HepG2 (cell line): Measurements from ENCODE around the gene CASKIN2. TPM values are rescaled to one million over a fixed set of nuclear protein-coding genes. Genes with fewer than 3 reads are reported as not detected.

Experiments used
- ARHGAP35 ChIP-seq: sonication (generic); formaldehyde crosslinking; IDR thresholded peaks from 2 replicates; pipeline ENCODE4 v1.9.0; 2022; ENCODE audit warnings: mild to moderate bottlenecking, inconsistent platforms, moderate library complexity, missing genetic modification reagents, borderline replicate concordance
- ARNT2 ChIP-seq: sonication (generic); formaldehyde crosslinking; IDR thresholded peaks from 2 replicates; pipeline ENCODE4 v1.8.0; 2022; ENCODE audit warnings: mild to moderate bottlenecking, low read depth, missing genetic modification reagents, moderate library complexity
- CEBPZ ChIP-seq: IDR thresholded peaks from 2 replicates; pipeline ENCODE4 v1.6.1; 2012; ENCODE audit warnings: low read length, improper control_type of control experiment
- EP300 ChIP-seq, 3 experiments: sonication (generic) in 1 of 3; formaldehyde crosslinking in 1 of 3; IDR thresholded peaks; 2 replicates each; pipeline versions ENCODE4 v1.5.1 to v1.6.1; 2011 to 2020; ENCODE audit warnings: low read depth in 2 of 3, low read length in 2 of 3, borderline replicate concordance in 1 of 3, improper control_type of control experiment in 1 of 3, mild to moderate bottlenecking in 1 of 3, missing genetic modification reagents in 1 of 3, moderate library complexity in 1 of 3
- HHEX ChIP-seq: IDR thresholded peaks from 2 replicates; pipeline ENCODE4 v1.6.1; 2016; ENCODE audit warnings: control low read depth
- KLF15 ChIP-seq: sonication (generic); formaldehyde crosslinking; IDR thresholded peaks from 2 replicates; pipeline ENCODE4 v1.8.1; 2023; ENCODE audit warnings: borderline replicate concordance, mild to moderate bottlenecking, inconsistent platforms, missing genetic modification reagents, mixed read lengths
- MIER2 ChIP-seq: IDR thresholded peaks from 2 replicates; pipeline ENCODE4 v1.6.1; 2016; ENCODE audit warnings: missing biosample characterization, missing genetic modification reagents
- NCOA2 ChIP-seq: sonication (generic); formaldehyde crosslinking; IDR thresholded peaks from 2 replicates; pipeline ENCODE4 v1.8.0; 2022; ENCODE audit warnings: inconsistent platforms
- NFE2L2 ChIP-seq: fragments of 150-350 bp; IDR thresholded peaks from 2 replicates; pipeline ENCODE4 v1.6.1; 2014; ENCODE audit warnings: low read length
- NR2F6 ChIP-seq, 2 experiments: IDR thresholded peaks; 2 replicates each; pipeline ENCODE4 v1.6.1; 2016; ENCODE audit warnings: antibody characterized with exemption in 1 of 2, mild to moderate bottlenecking in 1 of 2
- POLR2AphosphoS5 ChIP-seq: IDR thresholded peaks from 2 replicates; pipeline ENCODE4 v1.6.1; 2012; ENCODE audit warnings: low read depth, low read length
- PRDM15 ChIP-seq: sonication (generic); formaldehyde crosslinking; IDR thresholded peaks from 2 replicates; pipeline ENCODE4 v1.4.0; 2020; ENCODE audit warnings: missing genetic modification reagents
- SCMH1 ChIP-seq: sonication (generic); formaldehyde crosslinking; IDR thresholded peaks from 2 replicates; pipeline ENCODE4 v1.9.0; 2021; ENCODE audit warnings: missing genetic modification reagents, mild to moderate bottlenecking, borderline replicate concordance
- SOX5 ChIP-seq: IDR thresholded peaks from 2 replicates; pipeline ENCODE4 v1.6.1; 2016; ENCODE audit warnings: borderline replicate concordance
- ZFP90 ChIP-seq: sonication (generic); formaldehyde crosslinking; IDR thresholded peaks from 2 replicates; pipeline ENCODE4 v1.8.0; 2022; ENCODE audit warnings: missing genetic modification reagents, mild to moderate bottlenecking, inconsistent platforms, borderline replicate concordance
- polyA plus RNA-seq, 8 experiments: library from polyadenylated mRNA; depleted of rRNA in 3 of 8; stranded (reverse) in 7 of 8; unstranded in 1 of 8; fragments of >200 nt; fragmentation: Illumina TruSeq in 4 of 8; extraction: Trizol in 4 of 8; gene quantifications; 2 replicates each; pipeline versions ENCODE4 v1.2.1 to v1.2.3, GENCODE V29; 2011 to 2016; ENCODE audit warnings: low read depth in 4 of 8, missing spikeins in 1 of 8, mixed read lengths in 1 of 8; ENCODE audit not compliant: insufficient read depth in 1 of 8
- total RNA-seq, 5 experiments: library from RNA; depleted of rRNA; stranded (reverse); fragments of >200 nt; fragmentation: Illumina TruSeq; extraction: Trizol; gene quantifications; 2 replicates each; pipeline ENCODE4 v1.2.3, GENCODE V29; 2016; ENCODE audit warnings: low read depth in 1 of 5
- TF ChIP-seq, protein P1 (sequence below): sonication (generic); formaldehyde crosslinking; IDR thresholded peaks from 2 replicates; pipeline ENCODE4 v1.4.0; 2020; ENCODE audit warnings: missing genetic modification reagents
- TF ChIP-seq, protein P2 (sequence below): sonication (generic); formaldehyde crosslinking; IDR thresholded peaks from 2 replicates; pipeline ENCODE4 v1.4.0; 2020; ENCODE audit warnings: missing genetic modification reagents
- TF ChIP-seq, protein P3 (sequence below): sonication (generic); formaldehyde crosslinking; IDR thresholded peaks from 2 replicates; pipeline ENCODE4 v1.9.0; 2021; ENCODE audit warnings: missing genetic modification reagents, mild to moderate bottlenecking, borderline replicate concordance

Gene CASKIN2
- total and polyA plus RNA-seq, 2 of the 13 experiments (the other 11 are each of a cell fraction or from before 2014, with no cell fraction given) = 5.2 to 7.8 TPM

DNA sequence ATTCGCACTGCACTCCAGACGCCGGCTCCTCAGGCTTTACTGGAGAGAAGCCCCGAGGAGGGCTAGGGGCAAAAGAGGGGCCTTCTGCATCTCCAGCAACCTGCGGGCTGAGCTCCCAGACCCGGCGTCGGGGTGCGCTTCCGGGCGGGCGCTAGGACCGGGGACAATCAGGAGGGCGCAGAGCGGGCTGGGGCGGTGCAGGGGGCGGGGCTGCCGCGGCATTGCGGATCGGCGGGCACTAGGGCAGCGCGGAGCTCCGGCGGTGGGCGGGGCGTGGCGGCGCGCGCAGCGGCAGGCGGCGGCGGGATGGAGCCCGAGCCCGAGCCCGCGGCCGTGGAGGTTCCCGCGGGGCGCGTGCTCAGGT, 900 bp upstream of the CASKIN2 start, which contains the start of gene TSEN54 (continued):
- no peak for TF ChIP-seq ARNT2 (CRISPR knock-in tag)
- TF ChIP-seq CEBPZ = no peak
- no peak for TF ChIP-seq KLF15 (CRISPR knock-in tag)
- TF ChIP-seq ZFP90 (CRISPR knock-in tag) = no peak; the same call in 1 of the 2 replicates
- TF ChIP-seq POLR2AphosphoS5 = no peak
- TF ChIP-seq, protein P1, sequence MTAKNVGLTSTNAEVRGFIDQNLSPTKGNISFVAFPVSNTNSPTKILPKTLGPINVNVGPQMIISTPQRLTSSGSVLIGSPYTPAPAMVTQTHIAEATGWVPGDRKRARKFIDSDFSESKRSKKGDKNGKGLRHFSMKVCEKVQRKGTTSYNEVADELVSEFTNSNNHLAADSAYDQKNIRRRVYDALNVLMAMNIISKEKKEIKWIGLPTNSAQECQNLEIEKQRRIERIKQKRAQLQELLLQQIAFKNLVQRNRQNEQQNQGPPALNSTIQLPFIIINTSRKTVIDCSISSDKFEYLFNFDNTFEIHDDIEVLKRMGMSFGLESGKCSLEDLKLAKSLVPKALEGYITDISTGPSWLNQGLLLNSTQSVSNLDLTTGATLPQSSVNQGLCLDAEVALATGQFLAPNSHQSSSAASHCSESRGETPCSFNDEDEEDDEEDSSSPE = no peak
- no peak for TF ChIP-seq SCMH1
- TF ChIP-seq HHEX = no peak
- TF ChIP-seq SOX5 (CRISPR knock-in tag) = no peak
- TF ChIP-seq, protein P2, sequence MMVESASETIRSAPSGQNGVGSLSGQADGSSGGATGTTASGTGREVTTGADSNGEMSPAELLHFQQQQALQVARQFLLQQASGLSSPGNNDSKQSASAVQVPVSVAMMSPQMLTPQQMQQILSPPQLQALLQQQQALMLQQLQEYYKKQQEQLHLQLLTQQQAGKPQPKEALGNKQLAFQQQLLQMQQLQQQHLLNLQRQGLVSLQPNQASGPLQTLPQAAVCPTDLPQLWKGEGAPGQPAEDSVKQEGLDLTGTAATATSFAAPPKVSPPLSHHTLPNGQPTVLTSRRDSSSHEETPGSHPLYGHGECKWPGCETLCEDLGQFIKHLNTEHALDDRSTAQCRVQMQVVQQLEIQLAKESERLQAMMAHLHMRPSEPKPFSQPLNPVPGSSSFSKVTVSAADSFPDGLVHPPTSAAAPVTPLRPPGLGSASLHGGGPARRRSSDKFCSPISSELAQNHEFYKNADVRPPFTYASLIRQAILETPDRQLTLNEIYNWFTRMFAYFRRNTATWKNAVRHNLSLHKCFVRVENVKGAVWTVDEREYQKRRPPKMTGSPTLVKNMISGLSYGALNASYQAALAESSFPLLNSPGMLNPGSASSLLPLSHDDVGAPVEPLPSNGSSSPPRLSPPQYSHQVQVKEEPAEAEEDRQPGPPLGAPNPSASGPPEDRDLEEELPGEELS (CRISPR knock-in tag) = no peak
- TF ChIP-seq EP300 (IDR thresholded peaks at IDR 0.05; ENCODE audit: low read depth in 2 of 2, low read length in 2 of 2) = peak in 1 of 2 experiments; percentile 46; a peak in 2 of 4 replicates
- TF ChIP-seq EP300 (CRISPR knock-in tag; IDR thresholded peaks at IDR 0.05; ENCODE audit: borderline replicate concordance) = no peak
- no peak for TF ChIP-seq MIER2 (CRISPR knock-in tag)
- TF ChIP-seq NCOA2 (CRISPR knock-in tag) = no peak
- no peak for TF ChIP-seq ARHGAP35 (CRISPR knock-in tag)
- TF ChIP-seq NR2F6 (IDR thresholded peaks at IDR 0.05) = 0 out of 2 replicates have a peak, but pooled peaks have one; percentile 5
- TF ChIP-seq NR2F6 (CRISPR knock-in tag; IDR thresholded peaks at IDR 0.05) = no peak; the same call in 1 of the 2 replicates
- TF ChIP-seq PRDM15 (CRISPR knock-in tag) = no peak
- no peak for TF ChIP-seq NFE2L2
- TF ChIP-seq, protein P3, sequence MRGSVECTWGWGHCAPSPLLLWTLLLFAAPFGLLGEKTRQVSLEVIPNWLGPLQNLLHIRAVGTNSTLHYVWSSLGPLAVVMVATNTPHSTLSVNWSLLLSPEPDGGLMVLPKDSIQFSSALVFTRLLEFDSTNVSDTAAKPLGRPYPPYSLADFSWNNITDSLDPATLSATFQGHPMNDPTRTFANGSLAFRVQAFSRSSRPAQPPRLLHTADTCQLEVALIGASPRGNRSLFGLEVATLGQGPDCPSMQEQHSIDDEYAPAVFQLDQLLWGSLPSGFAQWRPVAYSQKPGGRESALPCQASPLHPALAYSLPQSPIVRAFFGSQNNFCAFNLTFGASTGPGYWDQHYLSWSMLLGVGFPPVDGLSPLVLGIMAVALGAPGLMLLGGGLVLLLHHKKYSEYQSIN (CRISPR knock-in tag) = no peak
